GM04504 (cell line): ENCODE data around the gene MAFF.
"Not testable (repeated sequence)": the region's sequence is repeated elsewhere in the genome, so short reads cannot be mapped to it uniquely, and the experiment has no call there.

Experiments
- DNase-seq: peaks from one replicate; pipeline ENCODE4 v3.0.0-alpha.2; 2012; ENCODE audit warnings: low read depth

Gene MAFF

GRCh38 chr22:38223289-38223960 lies 21.6 kb downstream of the MAFF start:
- no peak for DNase-seq

DNA sequence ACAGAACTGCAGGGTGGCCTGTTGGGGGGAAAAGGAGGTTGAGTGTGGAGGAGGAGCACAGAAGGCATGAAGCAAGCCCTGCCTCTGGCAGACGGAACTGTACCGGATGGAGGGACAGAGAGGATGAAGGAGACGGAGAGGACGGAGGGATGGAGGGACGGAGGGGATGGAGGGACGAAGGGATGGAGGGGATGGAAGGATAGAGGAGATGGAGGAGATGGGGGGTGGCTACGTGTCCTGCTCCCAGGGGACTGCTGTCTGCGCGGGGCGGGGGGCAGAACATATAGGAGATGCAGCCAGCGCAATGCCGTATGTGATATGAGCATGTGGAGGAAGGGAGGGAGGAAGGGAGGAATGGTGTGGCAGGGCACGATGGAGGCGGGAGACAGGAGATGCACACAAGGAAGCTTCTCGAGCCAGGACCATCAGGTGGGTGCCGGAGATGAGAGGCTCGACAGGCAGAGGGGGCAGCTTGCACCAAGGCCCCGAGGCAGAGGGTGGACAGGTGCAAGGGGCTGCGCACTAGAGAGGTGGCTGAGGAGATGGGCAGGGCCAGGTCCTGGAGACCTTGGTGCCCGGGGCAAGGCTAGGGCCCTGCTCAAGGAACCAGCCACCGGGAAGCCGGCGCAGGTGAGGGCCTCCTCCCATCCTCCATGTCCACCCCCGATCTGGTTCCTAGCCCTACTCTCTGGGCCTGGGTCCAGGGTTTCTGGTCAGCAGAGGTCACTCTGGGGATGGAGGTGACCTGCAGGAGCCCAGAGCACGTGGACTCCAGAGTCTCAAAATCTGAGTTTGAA lies 25.3 kb downstream of the MAFF start:
- DNase-seq, result no peak

DNA sequence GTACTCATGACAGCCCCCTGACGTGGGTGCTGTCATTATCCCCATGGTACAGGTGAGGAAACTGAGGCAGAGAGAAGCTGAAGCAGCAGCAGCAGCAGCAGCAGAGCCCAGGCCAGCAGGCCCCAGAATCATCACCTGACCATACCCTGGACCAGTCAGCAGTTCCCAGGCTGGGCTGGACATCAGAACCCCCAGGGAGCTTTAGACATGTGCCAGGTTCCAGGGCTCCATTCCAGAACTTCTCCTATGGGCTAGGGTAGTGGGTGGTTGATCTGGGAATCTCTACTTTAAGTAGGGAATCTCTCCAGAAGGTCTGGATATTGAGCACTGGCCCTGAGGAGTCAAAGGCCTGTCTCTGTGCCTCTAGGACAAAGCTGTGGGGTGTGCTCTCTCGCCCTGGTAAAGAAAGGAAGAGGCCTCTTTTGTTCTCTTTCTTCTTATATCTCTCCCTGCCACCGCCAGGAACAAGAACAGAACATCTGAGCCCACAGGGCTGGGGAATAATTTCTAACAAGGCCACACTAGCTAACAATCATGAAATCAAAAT lies 26.6 kb downstream of the MAFF start:
- DNase-seq, result no peak

DNA sequence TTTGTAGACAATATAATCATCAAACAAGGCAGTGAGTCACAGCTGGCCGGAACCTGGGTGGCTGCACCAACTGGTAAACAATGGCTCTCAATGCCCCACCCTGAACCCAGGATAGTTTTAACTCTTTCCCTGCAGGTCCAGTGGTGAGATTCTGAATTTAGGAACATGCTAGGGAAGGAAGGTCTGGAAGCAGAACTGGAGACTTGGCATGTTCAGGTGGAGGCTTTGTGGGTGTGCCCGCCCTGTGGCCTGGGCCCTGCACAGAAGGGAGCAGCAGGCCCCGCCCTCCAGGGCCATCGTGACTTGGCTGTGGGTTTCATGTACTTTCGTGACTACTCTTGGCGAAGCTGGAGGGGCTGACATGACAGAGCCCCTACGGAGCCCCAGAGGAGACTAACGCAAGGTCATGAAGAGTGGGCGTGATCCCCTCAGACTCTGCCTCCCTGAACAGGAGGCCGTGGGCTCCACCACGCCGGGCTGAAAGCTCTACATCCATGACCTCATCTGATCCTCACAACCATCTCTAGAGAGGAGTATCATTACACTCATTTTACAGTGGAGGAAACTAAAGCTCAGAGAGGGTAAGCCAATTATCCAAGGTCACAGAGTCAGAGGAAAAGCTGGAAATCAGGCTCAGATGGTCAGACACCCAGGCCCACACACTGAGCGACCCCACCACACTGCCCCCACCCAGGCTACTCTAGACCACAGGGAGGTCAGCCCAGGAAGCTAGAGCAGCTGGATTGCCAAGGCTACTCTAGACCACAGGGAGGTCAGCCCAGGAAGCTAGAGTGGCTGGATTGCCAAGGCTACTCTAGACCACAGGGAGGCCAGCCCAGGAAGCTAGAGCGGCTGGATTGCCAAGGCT lies 27.3 kb downstream of the MAFF start:
- no peak for DNase-seq

DNA sequence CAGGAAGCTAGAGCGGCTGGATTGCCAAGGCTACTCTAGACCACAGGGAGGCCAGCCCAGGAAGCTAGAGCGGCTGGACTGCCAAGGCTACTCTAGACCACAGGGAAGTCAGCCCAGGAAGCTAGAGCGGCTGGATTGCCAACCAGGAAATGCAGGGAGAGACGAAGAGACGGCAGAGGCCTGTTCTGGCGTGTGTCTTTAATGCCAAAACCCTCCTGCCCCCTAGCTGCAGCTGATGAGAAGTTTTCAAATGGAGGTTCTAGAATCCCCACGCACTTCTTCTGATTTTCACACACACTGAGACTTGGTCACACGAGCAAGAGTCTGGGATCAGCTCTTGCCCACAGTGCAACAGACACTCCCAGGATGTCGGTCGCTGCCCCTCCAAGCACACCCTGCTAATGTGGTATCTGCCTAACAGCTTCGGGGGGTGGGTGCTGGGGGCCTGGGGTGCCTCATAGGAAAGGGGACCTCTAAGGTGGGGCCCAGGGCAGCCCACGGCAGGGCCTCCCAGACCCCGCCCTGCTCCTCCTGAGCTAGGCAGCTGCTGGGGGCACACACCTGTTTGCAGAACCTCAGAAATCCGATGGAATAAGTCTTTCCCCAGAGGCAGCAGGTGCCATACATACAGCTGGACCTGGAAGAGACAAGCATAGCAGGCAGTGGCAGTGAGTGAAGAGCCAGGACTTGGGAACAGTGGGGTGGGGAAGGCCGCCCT lies 28.5 kb downstream of the MAFF start:
- DNase-seq, result peak; percentile 24

DNA sequence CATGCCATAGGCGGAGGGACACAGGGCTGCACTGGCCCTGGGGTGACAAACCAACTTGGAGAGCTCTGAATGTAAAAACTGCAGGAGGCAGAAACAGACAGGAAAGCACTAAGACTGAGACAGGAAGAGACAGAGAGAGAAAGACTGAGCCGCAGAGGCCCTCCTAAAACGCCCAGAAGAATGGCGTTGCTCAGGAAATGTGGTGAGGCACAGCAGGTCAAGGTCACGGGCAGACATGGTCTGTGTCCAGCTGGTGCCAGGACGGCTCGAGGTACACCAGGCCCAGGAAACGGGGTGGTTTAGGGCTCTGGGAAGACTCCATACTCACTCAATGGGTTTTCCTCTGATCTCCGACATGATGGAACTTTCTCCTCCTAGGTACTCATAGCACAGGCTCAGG lies 29.1 kb downstream of the MAFF start:
- no peak for DNase-seq

DNA sequence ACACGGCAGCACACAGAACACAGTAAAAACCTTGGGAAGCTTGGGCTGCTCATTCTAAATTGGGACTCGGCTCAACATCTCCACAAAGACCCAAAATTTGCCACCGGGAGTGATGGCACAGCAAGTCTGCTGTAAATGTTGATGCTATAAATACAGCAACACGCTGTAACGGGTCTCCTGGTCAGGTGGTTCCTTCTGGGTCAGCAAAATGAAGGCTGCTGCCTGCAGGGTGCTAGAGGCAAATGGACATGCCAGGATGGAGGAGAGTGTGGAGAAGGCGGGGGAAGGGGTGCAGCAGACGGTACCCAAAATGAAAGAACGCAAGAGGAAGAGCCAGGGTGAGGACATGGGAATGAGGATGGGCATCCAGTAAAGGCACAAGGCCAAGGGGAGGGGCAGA lies 30.4 kb downstream of the MAFF start:
- DNase-seq, result no peak

DNA sequence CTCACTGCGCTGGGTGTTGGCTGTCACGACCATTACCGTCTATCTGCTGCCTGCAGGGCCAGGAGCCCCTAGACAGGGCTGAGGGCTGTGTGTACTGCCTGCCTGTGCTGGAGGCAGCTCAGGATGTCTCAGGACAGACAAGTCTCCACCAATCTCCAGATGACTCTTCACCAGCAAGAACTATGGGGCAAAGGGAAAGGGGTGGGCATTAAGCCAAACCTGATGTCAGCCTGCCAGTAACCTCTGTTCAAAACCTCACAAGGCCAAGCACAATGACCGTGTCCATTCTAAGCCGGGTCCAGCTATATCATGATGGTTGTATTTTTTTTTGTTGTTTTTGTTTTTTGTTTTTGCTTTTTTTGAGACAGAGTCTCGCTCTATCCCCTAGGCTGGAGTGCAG lies 31.6 kb downstream of the MAFF start:
- no peak for DNase-seq

- not testable (repeated sequence) for DNase-seq
These were observed 32.1 kb downstream of the MAFF start for GRCh38 chr22:38233856-38234255.

DNA sequence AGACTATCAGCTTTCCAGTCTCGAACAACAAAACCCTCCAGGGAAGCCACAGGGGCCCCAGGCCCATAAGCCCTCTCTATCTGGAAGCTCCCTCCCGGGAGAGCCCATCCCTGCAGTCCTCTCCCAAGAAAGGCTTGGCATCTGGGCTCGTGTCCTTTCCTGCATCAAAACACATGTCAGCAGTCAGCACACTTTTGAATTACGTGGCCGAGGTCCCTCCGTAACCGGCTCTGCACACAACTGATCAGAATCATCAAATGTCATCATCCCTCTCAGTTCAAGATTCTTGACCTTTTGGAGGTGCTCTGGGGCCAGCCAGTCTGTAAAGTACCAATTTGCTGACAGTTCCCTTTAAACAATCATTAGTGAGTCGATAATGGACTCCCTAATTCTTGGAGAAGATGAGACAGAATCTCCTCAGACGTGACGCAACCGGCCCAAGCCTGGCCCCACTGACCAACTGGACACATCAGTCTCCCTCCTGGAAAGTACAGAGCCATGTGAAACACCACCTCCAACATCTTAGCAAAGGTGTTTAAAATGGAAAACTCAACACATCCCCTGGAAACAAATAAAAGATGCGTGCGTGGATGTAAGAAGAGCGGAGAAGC lies 33.6 kb downstream of the MAFF start:
- no peak for DNase-seq

DNA sequence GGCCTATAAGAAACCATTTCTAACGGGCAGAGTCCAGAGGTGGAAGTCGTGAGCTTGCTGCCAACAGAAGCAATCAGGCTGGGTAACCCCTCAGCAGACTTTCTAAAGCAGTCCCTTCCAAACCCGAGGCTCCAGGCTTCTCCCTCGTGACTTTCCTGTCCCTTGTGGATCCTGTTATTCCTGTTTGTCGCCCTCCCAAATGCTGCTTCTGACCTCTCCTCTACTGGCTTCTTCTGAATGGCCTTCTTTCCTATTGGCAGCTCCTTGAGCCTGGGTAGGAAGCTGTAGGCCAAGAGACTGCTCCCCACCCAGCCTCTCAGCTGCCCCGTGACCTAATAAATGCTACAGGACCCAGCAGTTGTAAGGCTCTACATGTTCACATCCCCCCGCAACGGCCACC lies 35.0 kb downstream of the MAFF start:
- no peak for DNase-seq

DNA sequence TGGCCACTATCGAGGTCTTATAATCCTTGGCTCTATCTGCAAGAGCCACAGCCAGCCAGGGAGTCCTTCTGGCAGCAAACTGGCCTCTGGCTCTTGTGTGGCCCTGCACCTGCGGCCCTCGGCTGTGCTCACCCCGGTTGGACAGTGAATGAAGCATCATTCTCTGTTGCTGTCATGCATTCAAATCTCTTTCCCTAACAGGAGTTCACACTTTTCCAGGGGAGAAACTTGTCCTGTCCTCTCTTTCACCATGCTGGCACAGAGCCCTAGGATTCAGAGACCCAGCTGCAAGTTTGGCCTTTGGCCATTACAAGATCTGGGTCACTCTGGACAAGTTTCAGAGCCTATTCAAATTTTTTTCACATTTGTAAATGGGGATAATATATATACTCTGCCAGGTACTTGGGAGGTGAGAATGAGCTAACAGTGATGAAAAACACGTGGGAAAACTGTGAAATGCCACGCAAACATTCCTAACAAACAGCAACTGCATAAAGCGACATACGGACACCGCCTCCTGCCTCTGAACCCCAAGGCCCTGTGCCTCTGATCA lies 36.8 kb downstream of the MAFF start:
- peak; percentile 80 for DNase-seq

DNA sequence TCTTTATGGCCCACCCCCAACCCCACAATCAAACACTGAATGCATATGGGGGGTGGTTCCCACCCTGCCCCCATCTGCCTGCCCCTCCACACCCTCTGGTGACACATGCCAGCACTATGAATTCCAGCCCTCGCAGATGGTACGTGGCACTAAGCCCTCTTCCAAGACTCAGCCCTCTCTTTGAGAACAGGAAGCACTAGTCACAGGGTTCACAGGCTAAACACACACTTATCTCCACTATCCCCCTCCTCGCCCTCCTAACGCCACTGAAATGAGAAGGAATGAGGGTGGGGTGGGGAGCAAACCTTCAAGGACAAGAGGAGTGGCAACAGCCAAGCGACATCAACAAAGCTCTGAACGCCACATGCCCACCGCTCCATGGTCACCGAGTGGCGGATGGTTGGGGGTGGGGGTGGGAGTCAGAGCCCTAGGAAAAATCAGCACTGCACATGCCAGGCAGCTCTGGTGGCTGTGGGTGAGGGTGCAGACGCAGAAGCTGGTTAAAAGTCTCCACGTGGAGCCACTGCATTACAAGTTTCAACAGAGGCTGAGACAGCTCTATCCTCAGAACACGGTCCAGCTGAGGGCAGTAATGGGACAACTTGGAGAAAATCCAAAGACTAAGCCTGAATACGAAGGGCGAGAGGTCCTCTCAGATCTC lies 37.4 kb downstream of the MAFF start:
- DNase-seq, result peak; percentile 94

- DNase-seq, result peak; percentile 69
These were observed 39.0 kb downstream of the MAFF start for GRCh38 chr22:38240734-38241252.

GRCh38 chr22:38243007-38243765 lies 41.4 kb downstream of the MAFF start:
- no peak for DNase-seq

- no peak for DNase-seq
These were observed 42.3 kb downstream of the MAFF start for GRCh38 chr22:38244106-38244505.

DNA sequence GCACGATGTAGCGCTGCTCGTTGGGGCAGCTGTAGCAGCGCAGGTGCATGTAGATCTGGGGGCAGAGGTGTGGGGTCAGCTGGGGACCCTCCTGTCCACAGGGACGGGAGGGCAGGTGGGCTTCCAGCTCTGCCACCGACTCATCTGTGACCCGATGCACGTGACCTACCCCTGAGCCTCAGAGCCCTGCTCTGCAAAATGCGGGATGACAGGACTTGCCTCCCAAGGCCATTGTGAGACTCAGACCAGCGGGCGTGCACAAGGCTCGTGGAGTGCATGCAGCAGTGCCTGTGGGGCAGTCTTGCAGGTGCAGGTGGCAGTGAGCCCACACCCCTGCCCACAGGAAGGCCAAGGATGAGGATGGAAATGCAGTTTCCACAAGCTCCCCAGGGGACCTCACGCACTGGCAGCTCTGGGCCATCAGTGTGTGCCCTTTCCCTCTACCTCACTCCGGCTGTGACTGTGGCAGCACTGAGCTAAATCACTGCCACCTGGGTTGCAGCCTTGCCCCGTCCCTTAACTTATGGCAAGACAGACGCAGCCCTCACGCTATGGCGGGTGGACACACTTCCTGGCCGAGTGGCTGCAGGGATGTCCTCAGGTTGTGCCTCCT lies 44.4 kb downstream of the MAFF start:
- no peak for DNase-seq

GRCh38 chr22:38246692-38247091 lies 44.9 kb downstream of the MAFF start:
- DNase-seq, result no peak

DNA sequence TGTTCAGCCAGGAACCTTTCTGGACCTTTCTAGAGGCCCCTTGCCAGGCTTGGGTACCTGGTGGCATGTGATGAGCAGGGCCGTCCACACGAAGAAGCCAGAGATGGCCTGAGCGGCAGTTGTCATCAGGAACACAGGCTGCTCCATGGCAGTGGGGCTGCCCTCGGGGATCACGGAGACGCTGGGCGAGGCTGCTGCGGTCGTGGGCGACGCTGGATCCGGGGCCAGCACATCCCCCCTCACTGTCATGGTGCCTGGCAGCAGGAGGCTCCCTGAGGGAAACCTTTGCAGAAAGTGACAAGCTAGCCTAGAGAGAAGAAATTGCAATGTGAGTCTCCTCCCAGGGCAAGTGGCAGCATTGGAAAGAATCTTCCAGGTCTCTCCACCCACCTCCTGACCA lies 45.9 kb downstream of the MAFF start:
- no peak for DNase-seq
